Fibroblast of lung (primary cell): ENCODE measurements around the gene TAS1R3. TPM values are rescaled to one million over a fixed set of nuclear protein-coding genes. Genes with fewer than 3 reads are reported as not detected.
"Not testable (repeated sequence)": the region's sequence is repeated elsewhere in the genome, so short reads cannot be mapped to it uniquely, and the experiment has no call there.

Experiments used
- DNase-seq, 2 donors: peaks; one replicate each; pipeline versions ENCODE4 v3.0.0 to v3.0.0-alpha.2; 2010; ENCODE audit warnings: low read depth in 2 of 2
- H2AFZ ChIP-seq: 2 replicates; pipeline ENCODE4 v1.5.1; 2012; ENCODE audit warnings: low read length, control low read depth, inconsistent platforms
- H3K27ac ChIP-seq: 2 replicates; pipeline ENCODE4 v1.5.1; 2011; ENCODE audit warnings: low read length, control low read depth; ENCODE audit not compliant: insufficient read depth
- H3K27me3 ChIP-seq: 2 replicates; pipeline ENCODE4 v1.5.1; 2011; ENCODE audit warnings: mild to moderate bottlenecking, low read length; ENCODE audit not compliant: control insufficient read depth, insufficient read depth
- H3K36me3 ChIP-seq: 2 replicates; pipeline ENCODE4 v1.5.1; 2011; ENCODE audit warnings: low read length; ENCODE audit not compliant: control insufficient read depth, insufficient read depth
- H3K4me1 ChIP-seq: 2 replicates; pipeline ENCODE4 v1.5.1; 2011; ENCODE audit warnings: low read length; ENCODE audit not compliant: control insufficient read depth, insufficient read depth; ENCODE audit errors: extremely low read depth
- H3K4me2 ChIP-seq: 2 replicates; pipeline ENCODE4 v1.5.1; 2011; ENCODE audit warnings: low read length, control low read depth; ENCODE audit not compliant: insufficient read depth; ENCODE audit errors: extremely low read depth
- H3K4me3 ChIP-seq, 4 experiments: fragments of 200-600 bp in 1 of 4; sonication (generic) in 1 of 4; replicated peaks in 1 of 4; 2 replicates each; pipeline ENCODE4 v1.5.1; 2011 to 2016; ENCODE audit warnings: low read length in 4 of 4, low read depth in 3 of 4, mild to moderate bottlenecking in 3 of 4, control low read depth in 2 of 4, inconsistent platforms in 1 of 4, mixed read lengths in 1 of 4; ENCODE audit not compliant: insufficient read depth in 1 of 4; ENCODE audit errors: control extremely low read depth in 1 of 4
- H3K79me2 ChIP-seq: 2 replicates; pipeline ENCODE4 v1.5.1; 2012; ENCODE audit warnings: mild to moderate bottlenecking, low read length, inconsistent platforms; ENCODE audit not compliant: control insufficient read depth, insufficient read depth
- H3K9ac ChIP-seq: 2 replicates; pipeline ENCODE4 v1.5.1; 2011; ENCODE audit warnings: mild to moderate bottlenecking, low read length, control low read depth; ENCODE audit not compliant: insufficient read depth
- H3K9me3 ChIP-seq: 2 replicates; pipeline ENCODE4 v1.5.1; 2012; ENCODE audit warnings: low read depth, low read length; ENCODE audit not compliant: control insufficient read depth, insufficient read depth
- H4K20me1 ChIP-seq: 2 replicates; pipeline ENCODE4 v1.5.1; 2011; ENCODE audit warnings: low read length; ENCODE audit not compliant: control insufficient read depth, insufficient read depth; ENCODE audit errors: extremely low read depth
- CTCF ChIP-seq, 2 donors: IDR thresholded peaks in 1 of 2; conservative IDR thresholded peaks in 1 of 2; 1 replicate in 1 of 2; 2 replicates in 1 of 2; pipeline ENCODE4 v1.5.1; 2011 to 2012; ENCODE audit warnings: low read length in 2 of 2, control low read depth in 1 of 2, inconsistent platforms in 1 of 2, low read depth in 1 of 2, mild to moderate bottlenecking in 1 of 2
- EZH2 ChIP-seq: IDR thresholded peaks from 2 replicates; pipeline ENCODE4 v1.5.1; 2012; ENCODE audit warnings: low read length, control low read depth, mild to moderate bottlenecking; ENCODE audit errors: missing control alignments
- polyA plus RNA-seq, 2 donors: library from polyadenylated mRNA; depleted of rRNA in 1 of 2; stranded (reverse) in 1 of 2; unstranded in 1 of 2; fragments of >200 nt; gene quantifications; 2 replicates each; pipeline ENCODE4 v1.2.1, GENCODE V29; 2011 to 2012; ENCODE audit warnings: missing spikeins in 1 of 2
- total RNA-seq: library from RNA; depleted of rRNA; stranded (reverse); fragments of >200 nt; gene quantifications from 2 replicates; pipeline ENCODE4 v1.2.1, GENCODE V29; 2014

Gene TAS1R3
- total and polyA plus RNA-seq, 2 donors (not counting 1 experiment from before 2014, with no cell fraction given): 0.02 to 0.17 TPM

GRCh38 chr1:1315435-1315954 is 15.6 kb upstream of the TAS1R3 start:
- no peak overlapping the region for H3K27ac ChIP-seq
- no peaks in the 10 kb centered on the region for H4K20me1 ChIP-seq
- peaks cover 10% of the 10 kb centered on the region for H3K4me1 ChIP-seq
- peaks cover 48% of the 10 kb centered on the region for H3K36me3 ChIP-seq
- no peak overlapping the region for H3K4me3 ChIP-seq
- no peak for DNase-seq
- H3K9me3 ChIP-seq: no peaks in the 10 kb centered on the region
- H3K4me2 ChIP-seq: no peak overlapping the region
- peaks cover 36% of the 10 kb centered on the region for H3K79me2 ChIP-seq
- TF ChIP-seq CTCF (conservative IDR thresholded peaks at IDR 0.05 in 1 of 2, IDR thresholded peaks at IDR 0.05 in 1 of 2; ENCODE audit: low read depth in 1 of 2, low read length in 2 of 2) (no peak), EZH2 (no peak)
- H2AFZ ChIP-seq: no peak overlapping the region
- H3K9ac ChIP-seq: no peak overlapping the region
- no peaks in the 10 kb centered on the region for H3K27me3 ChIP-seq

- H3K4me1 ChIP-seq: peaks cover 16% of the 10 kb centered on the region
- not testable (repeated sequence) for H3K9me3 ChIP-seq, H4K20me1 ChIP-seq, DNase-seq, H2AFZ ChIP-seq, H3K4me2 ChIP-seq, H3K4me3 ChIP-seq, H3K27ac ChIP-seq, H3K9ac ChIP-seq, H3K27me3 ChIP-seq
- H3K79me2 ChIP-seq: peaks cover 43% of the 10 kb centered on the region
- H3K36me3 ChIP-seq: peaks cover 43% of the 10 kb centered on the region
These were observed 14.9 kb upstream of the TAS1R3 start for GRCh38 chr1:1316199-1316598.

GRCh38 chr1:1317420-1317819 is 13.7 kb upstream of the TAS1R3 start:
- no peaks in the 10 kb centered on the region for H3K9me3 ChIP-seq
- H3K27me3 ChIP-seq: no peaks in the 10 kb centered on the region
- peaks cover 17% of the 10 kb centered on the region for H3K4me1 ChIP-seq
- no peak overlapping the region for H3K4me2 ChIP-seq
- no peaks in the 10 kb centered on the region for H4K20me1 ChIP-seq
- H3K4me3 ChIP-seq: no peak overlapping the region
- no peak overlapping the region for H3K9ac ChIP-seq
- peaks cover 40% of the 10 kb centered on the region for H3K36me3 ChIP-seq
- H2AFZ ChIP-seq: no peak overlapping the region
- TF ChIP-seq CTCF (conservative IDR thresholded peaks at IDR 0.05 in 1 of 2, IDR thresholded peaks at IDR 0.05 in 1 of 2; ENCODE audit: low read depth in 1 of 2, low read length in 2 of 2) (no peak), EZH2 (no peak)
- peaks cover 54% of the 10 kb centered on the region for H3K79me2 ChIP-seq
- H3K27ac ChIP-seq: peak overlapping the region; percentile 77
- no peak for DNase-seq
